K562 (cell line): ENCODE data around the gene SLC2A4. TPM values are rescaled to one million over a fixed set of nuclear protein-coding genes. Genes with fewer than 3 reads are reported as not detected.

Experiments
- ELF1 ChIP-seq: fragments of 200-800 bp; sonication (Bioruptor generic); IDR thresholded peaks from 2 replicates; pipeline ENCODE4 v1.6.1; 2016; ENCODE audit warnings: missing genetic modification characterization, missing compliant biosample characterization
- ELF2 ChIP-seq: fragments of 250-450 bp; sonication (Bioruptor Pico); IDR thresholded peaks from 2 replicates; pipeline ENCODE4 v1.5.0; 2021; ENCODE audit warnings: mild to moderate bottlenecking
- EP400 ChIP-seq: fragments of 450-650 bp; IDR thresholded peaks from 2 replicates; pipeline ENCODE4 v1.6.1; 2017; ENCODE audit warnings: antibody characterized with exemption, mild to moderate bottlenecking, moderate library complexity
- ETS1 ChIP-seq: conservative IDR thresholded peaks from 2 replicates; pipeline ENCODE4 v1.6.1; 2011; ENCODE audit warnings: low read depth, mild to moderate bottlenecking, low read length; ENCODE audit not compliant: control insufficient read depth
- GABPA ChIP-seq: fragments of 200-800 bp; sonication (Bioruptor generic); conservative IDR thresholded peaks from 2 replicates; pipeline ENCODE4 v1.6.1; 2016; ENCODE audit warnings: low read depth, missing genetic modification characterization, missing compliant biosample characterization
- HCFC1 ChIP-seq: IDR thresholded peaks from 2 replicates; pipeline ENCODE4 v1.6.1; 2012; ENCODE audit warnings: low read depth, low read length, improper control_type of control experiment
- HLTF ChIP-seq: fragments of 450-650 bp; IDR thresholded peaks from 2 replicates; pipeline ENCODE4 v1.6.1; 2016
- KLF1 ChIP-seq: fragments of 450-650 bp; IDR thresholded peaks from 2 replicates; pipeline ENCODE4 v1.6.1; 2016; ENCODE audit warnings: missing genetic modification characterization, missing compliant biosample characterization
- KLF13 ChIP-seq: fragments of 450-650 bp; IDR thresholded peaks from 2 replicates; pipeline ENCODE4 v1.6.1; 2016; ENCODE audit warnings: missing genetic modification characterization, low read depth, mild to moderate bottlenecking, missing compliant biosample characterization, moderate library complexity, borderline replicate concordance
- KLF16 ChIP-seq: IDR thresholded peaks from 2 replicates; pipeline ENCODE4 v1.6.1; 2016; ENCODE audit warnings: antibody characterized with exemption
- LARP7 ChIP-seq: fragments of 450-650 bp; IDR thresholded peaks from 2 replicates; pipeline ENCODE4 v1.6.1; 2016
- NFRKB ChIP-seq: fragments of 450-650 bp; IDR thresholded peaks from 2 replicates; pipeline ENCODE4 v1.6.1; 2016; ENCODE audit warnings: low read depth
- PURB ChIP-seq: sonication (generic); formaldehyde crosslinking; IDR thresholded peaks from 2 replicates; pipeline ENCODE4 v1.9.0; 2021; ENCODE audit warnings: low read depth, mild to moderate bottlenecking, missing genetic modification reagents
- RFX5 ChIP-seq: IDR thresholded peaks from 2 replicates; pipeline ENCODE4 v1.6.1; 2011; ENCODE audit warnings: low read depth, mild to moderate bottlenecking, improper control_type of control experiment, low read length
- SUPT5H ChIP-seq: fragments of 450-650 bp; IDR thresholded peaks from 2 replicates; pipeline ENCODE4 v1.6.1; 2016
- TAF1 ChIP-seq: IDR thresholded peaks from 2 replicates; pipeline ENCODE4 v1.6.1; 2011; ENCODE audit warnings: mild to moderate bottlenecking, low read length, moderate library complexity; ENCODE audit not compliant: insufficient read depth, control insufficient read depth, severe bottlenecking; ENCODE audit errors: extremely low read depth
- VEZF1 ChIP-seq: fragments of 200-800 bp; sonication (Bioruptor generic); IDR thresholded peaks from 2 replicates; pipeline ENCODE4 v1.6.1; 2017; ENCODE audit warnings: missing genetic modification characterization, missing compliant biosample characterization
- ZBED1 ChIP-seq: IDR thresholded peaks from 2 replicates; pipeline ENCODE4 v1.6.1; 2014
- ZFP36 ChIP-seq: fragments of 150-350 bp; IDR thresholded peaks from 2 replicates; pipeline ENCODE4 v1.6.1; 2018; ENCODE audit warnings: low read length, low read depth; ENCODE audit not compliant: partially characterized antibody
- ZNF134 ChIP-seq: fragments of 250-450 bp; sonication (Bioruptor Pico); conservative IDR thresholded peaks from 2 replicates; pipeline ENCODE4 v1.4.0; 2020
- ZNF212 ChIP-seq: fragments of 450-650 bp; formaldehyde crosslinking; IDR thresholded peaks from 2 replicates; pipeline ENCODE4 v1.4.0; 2020; ENCODE audit warnings: mild to moderate bottlenecking
- ZNF696 ChIP-seq: fragments of 250-450 bp; sonication (Bioruptor Pico); conservative IDR thresholded peaks from 2 replicates; pipeline ENCODE4 v1.4.0; 2020; ENCODE audit warnings: mild to moderate bottlenecking, moderate library complexity
- polyA plus RNA-seq, 8 experiments: library from polyadenylated mRNA; depleted of rRNA in 4 of 8; stranded (reverse) in 5 of 8; unstranded in 3 of 8; fragments of >200 nt; fragmentation: Nextera tagmentation in 2 of 8; fragmentation: Illumina TruSeq in 1 of 8; extraction: Ambion mirVana in 2 of 8; extraction: Trizol in 1 of 8; gene quantifications; 2 replicates each; pipeline versions ENCODE4 v1.2.1 to v1.2.3, GENCODE V29; 2011 to 2014; ENCODE audit warnings: inconsistent platforms in 1 of 8, missing spikeins in 1 of 8
- total RNA-seq, 7 experiments: library from RNA; depleted of rRNA in 6 of 7; stranded (reverse); fragments of >200 nt in 6 of 7; fragmentation: Illumina TruSeq in 2 of 7; extraction: Trizol in 2 of 7; gene quantifications; 2 replicates each; pipeline versions ENCODE4 v1.2.1 to v1.2.3, GENCODE V29; 2011 to 2021; ENCODE audit warnings: low replicate concordance in 1 of 7
- TF ChIP-seq, protein P1 (sequence below): fragments of 450-650 bp; IDR thresholded peaks from 2 replicates; pipeline ENCODE4 v1.6.1; 2016; ENCODE audit warnings: borderline replicate concordance
- TF ChIP-seq, protein P2 (sequence below), 2 experiments: fragments of 450-650 bp; IDR thresholded peaks; 2 replicates each; pipeline ENCODE4 v1.6.1; 2016

The SLC2A4 gene
- total and polyA plus RNA-seq, 9 of the 15 experiments (the other 6 are each of a cell fraction or from before 2014, with no cell fraction given): 0.74 to 3.5 (median 1.6) TPM

- TF ChIP-seq, protein P1, sequence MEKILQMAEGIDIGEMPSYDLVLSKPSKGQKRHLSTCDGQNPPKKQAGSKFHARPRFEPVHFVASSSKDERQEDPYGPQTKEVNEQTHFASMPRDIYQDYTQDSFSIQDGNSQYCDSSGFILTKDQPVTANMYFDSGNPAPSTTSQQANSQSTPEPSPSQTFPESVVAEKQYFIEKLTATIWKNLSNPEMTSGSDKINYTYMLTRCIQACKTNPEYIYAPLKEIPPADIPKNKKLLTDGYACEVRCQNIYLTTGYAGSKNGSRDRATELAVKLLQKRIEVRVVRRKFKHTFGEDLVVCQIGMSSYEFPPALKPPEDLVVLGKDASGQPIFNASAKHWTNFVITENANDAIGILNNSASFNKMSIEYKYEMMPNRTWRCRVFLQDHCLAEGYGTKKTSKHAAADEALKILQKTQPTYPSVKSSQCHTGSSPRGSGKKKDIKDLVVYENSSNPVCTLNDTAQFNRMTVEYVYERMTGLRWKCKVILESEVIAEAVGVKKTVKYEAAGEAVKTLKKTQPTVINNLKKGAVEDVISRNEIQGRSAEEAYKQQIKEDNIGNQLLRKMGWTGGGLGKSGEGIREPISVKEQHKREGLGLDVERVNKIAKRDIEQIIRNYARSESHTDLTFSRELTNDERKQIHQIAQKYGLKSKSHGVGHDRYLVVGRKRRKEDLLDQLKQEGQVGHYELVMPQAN: no peak
- TF ChIP-seq KLF16 (0 out of 2 replicates have a peak, but pooled peaks have one; percentile 13), HLTF (0 out of 2 replicates have a peak, but pooled peaks have one; percentile 22), SUPT5H (peak; percentile 70), KLF1 (tag) (no peak), ZBED1 (0 out of 2 replicates have a peak, but pooled peaks have one; percentile 5), ZFP36 (peak; percentile 41), LARP7 (no peak), ZNF696 (CRISPR knock-in tag) (no peak), VEZF1 (CRISPR knock-in tag) (peak; percentile 99), GABPA (tag) (peak; percentile 97), KLF13 (tag) (no peak), NFRKB (peak; percentile 38; the same call in 1 of the 2 replicates), PURB (CRISPR knock-in tag) (no peak), TAF1 (peak; percentile 68), ELF1 (tag) (peak; percentile 97), HCFC1 (peak; percentile 92), ZNF134 (CRISPR knock-in tag) (no peak), EP400 (peak; percentile 59), ZNF212 (CRISPR knock-in tag) (no peak), RFX5 (no peak), ELF2 (CRISPR knock-in tag) (peak; percentile 67; the same call in 1 of the 2 replicates), ETS1 (peak; percentile 85)
- TF ChIP-seq, protein P2, sequence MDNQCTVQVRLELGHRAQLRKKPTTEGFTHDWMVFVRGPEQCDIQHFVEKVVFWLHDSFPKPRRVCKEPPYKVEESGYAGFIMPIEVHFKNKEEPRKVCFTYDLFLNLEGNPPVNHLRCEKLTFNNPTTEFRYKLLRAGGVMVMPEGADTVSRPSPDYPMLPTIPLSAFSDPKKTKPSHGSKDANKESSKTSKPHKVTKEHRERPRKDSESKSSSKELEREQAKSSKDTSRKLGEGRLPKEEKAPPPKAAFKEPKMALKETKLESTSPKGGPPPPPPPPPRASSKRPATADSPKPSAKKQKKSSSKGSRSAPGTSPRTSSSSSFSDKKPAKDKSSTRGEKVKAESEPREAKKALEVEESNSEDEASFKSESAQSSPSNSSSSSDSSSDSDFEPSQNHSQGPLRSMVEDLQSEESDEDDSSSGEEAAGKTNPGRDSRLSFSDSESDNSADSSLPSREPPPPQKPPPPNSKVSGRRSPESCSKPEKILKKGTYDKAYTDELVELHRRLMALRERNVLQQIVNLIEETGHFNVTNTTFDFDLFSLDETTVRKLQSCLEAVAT (IDR thresholded peaks at IDR 0.05): 0 out of 4 replicates have a peak, but pooled peaks of 1 of the 2 experiments have one; percentile 30
Observed at GRCh38 chr17:7239091-7240027, 42.2 kb upstream of the SLC2A4 start, which contains the start of gene PHF23 (continued).
